Activated T-cell treated with anti-CD3 and anti-CD28 coated beads, Interleukin-2, amount 50 U/mL, for 24 hours (primary cell): ENCODE measurements around the gene ZDHHC5.
"Not testable (repeated sequence)": the region's sequence is repeated elsewhere in the genome, so short reads cannot be mapped to it uniquely, and the experiment has no call there.

ENCODE experiments used
- DNase-seq: peaks from one replicate; pipeline ENCODE4 v3.0.0-alpha.2; 2020
- H3K27ac Mint-ChIP-seq: 2 replicates; pipeline ENCODE4 v1.8.0; 2020; ENCODE audit warnings: mild to moderate bottlenecking, mixed read lengths
- H3K27me3 Mint-ChIP-seq: 2 replicates; pipeline ENCODE4 v1.8.0; 2020; ENCODE audit warnings: mixed read lengths
- H3K36me3 Mint-ChIP-seq: 2 replicates; pipeline ENCODE4 v1.8.0; 2020; ENCODE audit warnings: low read depth, mixed read lengths
- H3K4me1 Mint-ChIP-seq: 2 replicates; pipeline ENCODE4 v1.8.0; 2020; ENCODE audit warnings: low read depth, mixed read lengths
- H3K4me3 Mint-ChIP-seq: 2 replicates; pipeline ENCODE4 v1.8.0; 2020; ENCODE audit warnings: mild to moderate bottlenecking, moderate library complexity, mixed read lengths
- H3K9me3 Mint-ChIP-seq: 2 replicates; pipeline ENCODE4 v1.8.0; 2020; ENCODE audit warnings: mixed read lengths

The ZDHHC5 gene

GRCh38 chr11:57649826-57650738 lies 17.8 kb upstream of the ZDHHC5 start, which contains the start of gene YPEL4:
YPEL4 (minus strand) TSS chr11:57649912; CDS start chr11:57647107, 2,805 bp downstream.
- no peaks in the 10 kb centered on the region for H3K9me3 Mint-ChIP-seq
- H3K36me3 Mint-ChIP-seq = no peaks in the 10 kb centered on the region
- H3K4me3 Mint-ChIP-seq = peak within 1 kb of the TSS; percentile 67
- peaks cover 39% of the 10 kb centered on the region for H3K27me3 Mint-ChIP-seq
- peak; percentile 72 for DNase-seq
- peaks cover 43% of the 10 kb centered on the region for H3K4me1 Mint-ChIP-seq
- peak within 1 kb of the TSS; percentile 80 for H3K27ac Mint-ChIP-seq

- Mint-ChIP-seq H3K27ac (no peak overlapping the region), H3K4me3 (no peak overlapping the region), H3K4me1 (peaks cover 43% of the 10 kb centered on the region), H3K36me3 (no peaks in the 10 kb centered on the region), H3K27me3 (peaks cover 34% of the 10 kb centered on the region), H3K9me3 (no peaks in the 10 kb centered on the region)
- no peak for DNase-seq
These were observed 17.2 kb upstream of the ZDHHC5 start for GRCh38 chr11:57650739-57651090.

GRCh38 chr11:57651408-57651807 lies 16.5 kb upstream of the ZDHHC5 start:
- H3K36me3 Mint-ChIP-seq = no peaks in the 10 kb centered on the region
- DNase-seq = no peak
- H3K27me3 Mint-ChIP-seq = peaks cover 27% of the 10 kb centered on the region
- peaks cover 42% of the 10 kb centered on the region for H3K4me1 Mint-ChIP-seq
- H3K9me3 Mint-ChIP-seq = no peaks in the 10 kb centered on the region
- H3K4me3 Mint-ChIP-seq = no peak overlapping the region
- H3K27ac Mint-ChIP-seq = no peak overlapping the region

- Mint-ChIP-seq H3K27me3 (peaks cover 19% of the 10 kb centered on the region), H3K4me3 (peak overlapping the region; percentile 18), H3K4me1 (peaks cover 40% of the 10 kb centered on the region), H3K27ac (peak overlapping the region; percentile 8)
- not testable (repeated sequence) for H3K36me3 Mint-ChIP-seq, DNase-seq, H3K9me3 Mint-ChIP-seq
These were observed 15.7 kb upstream of the ZDHHC5 start for GRCh38 chr11:57652230-57652629.

- no peak for DNase-seq
- H3K27ac Mint-ChIP-seq = peak overlapping the region; percentile 8
- H3K36me3 Mint-ChIP-seq = peaks cover 2% of the 10 kb centered on the region
- H3K4me3 Mint-ChIP-seq = peak overlapping the region; percentile 18
- H3K9me3 Mint-ChIP-seq = no peaks in the 10 kb centered on the region
- H3K4me1 Mint-ChIP-seq = peaks cover 39% of the 10 kb centered on the region
- peaks cover 14% of the 10 kb centered on the region for H3K27me3 Mint-ChIP-seq
These were observed 15.3 kb upstream of the ZDHHC5 start for GRCh38 chr11:57652662-57653061.

GRCh38 chr11:57653163-57653562 lies 14.8 kb upstream of the ZDHHC5 start:
- no peaks in the 10 kb centered on the region for H3K9me3 Mint-ChIP-seq
- H3K27me3 Mint-ChIP-seq = peaks cover 9% of the 10 kb centered on the region
- H3K4me3 Mint-ChIP-seq = no peak overlapping the region
- H3K4me1 Mint-ChIP-seq = peaks cover 37% of the 10 kb centered on the region
- no peak for DNase-seq
- H3K27ac Mint-ChIP-seq = peak overlapping the region; percentile 2
- H3K36me3 Mint-ChIP-seq = peaks cover 7% of the 10 kb centered on the region

- Mint-ChIP-seq H3K27me3 (no peaks in the 10 kb centered on the region), H3K4me1 (peaks cover 39% of the 10 kb centered on the region), H3K4me3 (peak overlapping the region; percentile 97), H3K27ac (peak overlapping the region; percentile 98), H3K36me3 (peaks cover 36% of the 10 kb centered on the region), H3K9me3 (no peaks in the 10 kb centered on the region)
- DNase-seq = no peak
These were observed 11.1 kb upstream of the ZDHHC5 start for GRCh38 chr11:57656885-57657193.

- Mint-ChIP-seq H3K4me1 (peaks cover 40% of the 10 kb centered on the region), H3K9me3 (no peaks in the 10 kb centered on the region), H3K27ac (peak within 1 kb of the TSS; percentile 98), H3K4me3 (peak within 1 kb of the TSS; percentile 97), H3K27me3 (no peaks in the 10 kb centered on the region), H3K36me3 (peaks cover 41% of the 10 kb centered on the region)
- peak; percentile 98 for DNase-seq
These were observed 10.5 kb upstream of the ZDHHC5 start, which contains the start of gene CLP1 for GRCh38 chr11:57657194-57658022. CLP1 (plus strand) TSS chr11:57657762; CDS start chr11:57659477, 1,715 bp downstream.

GRCh38 chr11:57658023-57658361 lies 9.9 kb upstream of the ZDHHC5 start:
- Mint-ChIP-seq H3K9me3 (no peaks in the 10 kb centered on the region), H3K4me1 (peaks cover 42% of the 10 kb centered on the region), H3K27ac (peak overlapping the region; percentile 98), H3K4me3 (peak overlapping the region; percentile 97), H3K27me3 (no peaks in the 10 kb centered on the region), H3K36me3 (peaks cover 47% of the 10 kb centered on the region)
- no peak for DNase-seq

- Mint-ChIP-seq H3K4me1 (peaks cover 40% of the 10 kb centered on the region), H3K27ac (no peak overlapping the region), H3K4me3 (no peak overlapping the region), H3K27me3 (no peaks in the 10 kb centered on the region), H3K9me3 (no peaks in the 10 kb centered on the region), H3K36me3 (peaks cover 47% of the 10 kb centered on the region)
- DNase-seq = no peak
These were observed 8.2 kb upstream of the ZDHHC5 start for GRCh38 chr11:57659669-57660068.

GRCh38 chr11:57662893-57663292 lies 5.0 kb upstream of the ZDHHC5 start:
- Mint-ChIP-seq H3K36me3 (peaks cover 44% of the 10 kb centered on the region), H3K9me3 (no peaks in the 10 kb centered on the region), H3K4me3 (no peak overlapping the region), H3K27ac (peak overlapping the region; percentile 22), H3K4me1 (peaks cover 43% of the 10 kb centered on the region), H3K27me3 (no peaks in the 10 kb centered on the region)
- DNase-seq = no peak

- peaks cover 39% of the 10 kb centered on the region for H3K4me1 Mint-ChIP-seq
- no peaks in the 10 kb centered on the region for H3K9me3 Mint-ChIP-seq
- H3K36me3 Mint-ChIP-seq = peaks cover 46% of the 10 kb centered on the region
- no peaks in the 10 kb centered on the region for H3K27me3 Mint-ChIP-seq
- no peak for DNase-seq
- H3K27ac Mint-ChIP-seq = no peak overlapping the region
- no peak overlapping the region for H3K4me3 Mint-ChIP-seq
These were observed 3.9 kb upstream of the ZDHHC5 start for GRCh38 chr11:57663975-57664374.

- peak; percentile 85 for DNase-seq
- Mint-ChIP-seq H3K36me3 (peaks cover 38% of the 10 kb centered on the region), H3K4me3 (peak overlapping the region; percentile 91), H3K4me1 (peaks cover 48% of the 10 kb centered on the region), H3K27me3 (no peaks in the 10 kb centered on the region), H3K9me3 (no peaks in the 10 kb centered on the region), H3K27ac (peak overlapping the region; percentile 100)
These were observed 688 bp upstream of the ZDHHC5 start for GRCh38 chr11:57667117-57667735.

GRCh38 chr11:57668434-57668782 lies 494 bp downstream of the ZDHHC5 start:
- Mint-ChIP-seq H3K4me1 (peaks cover 53% of the 10 kb centered on the region), H3K36me3 (peaks cover 42% of the 10 kb centered on the region), H3K4me3 (peak overlapping the region; percentile 91), H3K27ac (peak overlapping the region; percentile 100), H3K27me3 (no peaks in the 10 kb centered on the region), H3K9me3 (no peaks in the 10 kb centered on the region)
- DNase-seq = no peak
